CD4-positive, alpha-beta T cell treated with Interleukin-12 subunit alpha and Interleukin-12 subunit beta, for 1 hour (primary cell): ENCODE measurements around the gene TM6SF1.
A peak's percentile ranks its signal among the peaks of the same experiment; 100 is the strongest.
"Not testable (repeated sequence)": the region's sequence is repeated elsewhere in the genome, so short reads cannot be mapped to it uniquely, and the experiment has no call there.

Experiments used
- DNase-seq: peaks from one replicate; pipeline ENCODE4 v3.0.0-alpha.2; 2020

The TM6SF1 gene

GRCh38 chr15:83090465-83090864 is 17.0 kb upstream of the TM6SF1 start:
- DNase-seq = no peak

- not testable (repeated sequence) for DNase-seq
Measured at GRCh38 chr15:83091965-83092308, 15.5 kb upstream of the TM6SF1 start.

GRCh38 chr15:83092309-83092976 is 15.0 kb upstream of the TM6SF1 start:
- no peak for DNase-seq

GRCh38 chr15:83094583-83094982 is 12.9 kb upstream of the TM6SF1 start:
- no peak for DNase-seq

GRCh38 chr15:83098079-83098478 is 9.4 kb upstream of the TM6SF1 start:
- no peak for DNase-seq

- DNase-seq = no peak
Measured at GRCh38 chr15:83099290-83099689, 8.2 kb upstream of the TM6SF1 start.

GRCh38 chr15:83100097-83100646 is 7.3 kb upstream of the TM6SF1 start:
- no peak for DNase-seq

- no peak for DNase-seq
Measured at GRCh38 chr15:83102346-83102745, 5.1 kb upstream of the TM6SF1 start.

GRCh38 chr15:83104141-83104540 is 3.3 kb upstream of the TM6SF1 start:
- no peak for DNase-seq

- DNase-seq = no peak
Measured at GRCh38 chr15:83105440-83105839, 2.0 kb upstream of the TM6SF1 start.

GRCh38 chr15:83107841-83108181 is 366 bp downstream of the TM6SF1 start:
- DNase-seq = no peak

GRCh38 chr15:83108266-83109219 is 1.1 kb downstream of the TM6SF1 start:
- peak; percentile 25 for DNase-seq

- DNase-seq = no peak
Measured at GRCh38 chr15:83109532-83109931, 2.1 kb downstream of the TM6SF1 start.

GRCh38 chr15:83110381-83110780 is 2.9 kb downstream of the TM6SF1 start:
- DNase-seq = no peak

- DNase-seq = no peak
Measured at GRCh38 chr15:83111149-83111548, 3.7 kb downstream of the TM6SF1 start.

- DNase-seq = no peak
Measured at GRCh38 chr15:83112233-83112955, 4.9 kb downstream of the TM6SF1 start.

- no peak for DNase-seq
Measured at GRCh38 chr15:83112956-83113299, 5.5 kb downstream of the TM6SF1 start.

GRCh38 chr15:83113881-83114674 is 6.6 kb downstream of the TM6SF1 start:
- no peak for DNase-seq

- no peak for DNase-seq
Measured at GRCh38 chr15:83114856-83115255, 7.4 kb downstream of the TM6SF1 start.

GRCh38 chr15:83115410-83115809 is 8.0 kb downstream of the TM6SF1 start:
- no peak for DNase-seq

- DNase-seq = no peak
Measured at GRCh38 chr15:83115831-83116565, 8.6 kb downstream of the TM6SF1 start.

- no peak for DNase-seq
Measured at GRCh38 chr15:83118291-83118827, 10.9 kb downstream of the TM6SF1 start.
